HepG2 (cell line): Measurements from ENCODE around the gene NEK8. TPM values are rescaled to one million over a fixed set of nuclear protein-coding genes. Genes with fewer than 3 reads are reported as not detected.

ENCODE experiments used
- CERS6 ChIP-seq: sonication (generic); formaldehyde crosslinking; IDR thresholded peaks from 2 replicates; pipeline ENCODE4 v1.5.0; 2020; ENCODE audit warnings: missing genetic modification reagents
- DRAP1 ChIP-seq: IDR thresholded peaks from 2 replicates; pipeline ENCODE4 v1.6.1; 2016; ENCODE audit warnings: missing genetic modification reagents, missing compliant biosample characterization
- MLLT10 ChIP-seq: sonication (generic); formaldehyde crosslinking; IDR thresholded peaks from 2 replicates; pipeline ENCODE4 v1.4.0; 2020; ENCODE audit warnings: missing genetic modification reagents
- MTF1 ChIP-seq: sonication (generic); formaldehyde crosslinking; IDR thresholded peaks from 2 replicates; pipeline ENCODE4 v1.5.0; 2020; ENCODE audit warnings: missing genetic modification reagents
- NFRKB ChIP-seq: fragments of 450-650 bp; IDR thresholded peaks from 2 replicates; pipeline ENCODE4 v1.6.1; 2017
- RXRB ChIP-seq: IDR thresholded peaks from 2 replicates; pipeline ENCODE4 v1.6.1; 2016; ENCODE audit warnings: borderline replicate concordance, missing genetic modification reagents, missing compliant biosample characterization
- SNAPC5 ChIP-seq: sonication (generic); formaldehyde crosslinking; IDR thresholded peaks from 2 replicates; pipeline ENCODE4 v1.8.1; 2023; ENCODE audit warnings: mild to moderate bottlenecking, missing genetic modification reagents, borderline replicate concordance
- SRF ChIP-seq: IDR thresholded peaks from 2 replicates; pipeline ENCODE4 v1.6.1; 2011; ENCODE audit warnings: mild to moderate bottlenecking, low read depth, low read length, moderate library complexity
- TEF ChIP-seq: sonication (generic); formaldehyde crosslinking; IDR thresholded peaks from 2 replicates; pipeline ENCODE4 v1.5.0; 2020; ENCODE audit warnings: missing genetic modification reagents
- TGIF2 ChIP-seq: IDR thresholded peaks from 2 replicates; pipeline ENCODE4 v1.6.1; 2016; ENCODE audit warnings: control low read depth, missing compliant biosample characterization
- U2AF1 ChIP-seq: fragments of 200-400 bp; formaldehyde crosslinking; optimal IDR thresholded peaks from 2 replicates; pipeline ENCODE3; 2017; ENCODE audit warnings: mild to moderate bottlenecking, low read depth, low read length
- UBTF ChIP-seq: sonication (generic); formaldehyde crosslinking; IDR thresholded peaks from 2 replicates; pipeline ENCODE4 v1.4.0; 2020; ENCODE audit warnings: mild to moderate bottlenecking, missing genetic modification reagents
- ZBTB37 ChIP-seq: sonication (generic); formaldehyde crosslinking; IDR thresholded peaks from 2 replicates; pipeline ENCODE4 v1.4.0; 2020; ENCODE audit warnings: mild to moderate bottlenecking, missing genetic modification reagents
- ZBTB44 ChIP-seq: sonication (generic); formaldehyde crosslinking; IDR thresholded peaks from 2 replicates; pipeline ENCODE4 v1.4.0; 2020; ENCODE audit warnings: missing genetic modification reagents
- ZNF33B ChIP-seq: sonication (generic); formaldehyde crosslinking; IDR thresholded peaks from 2 replicates; pipeline ENCODE4 v1.5.1; 2020; ENCODE audit warnings: mild to moderate bottlenecking, missing genetic modification reagents
- ZNF350 ChIP-seq: sonication (generic); formaldehyde crosslinking; IDR thresholded peaks from 2 replicates; pipeline ENCODE4 v1.4.0; 2020; ENCODE audit warnings: mild to moderate bottlenecking, low read depth, missing genetic modification reagents, borderline replicate concordance
- ZNF513 ChIP-seq: sonication (generic); formaldehyde crosslinking; conservative IDR thresholded peaks from 2 replicates; pipeline ENCODE4 v1.5.0; 2020; ENCODE audit warnings: missing genetic modification reagents
- ZNF530 ChIP-seq: sonication (generic); formaldehyde crosslinking; IDR thresholded peaks from 2 replicates; pipeline ENCODE4 v1.5.0; 2020; ENCODE audit warnings: low read depth, mild to moderate bottlenecking, missing genetic modification reagents
- ZNF614 ChIP-seq: IDR thresholded peaks from 2 replicates; pipeline ENCODE4 v1.6.1; 2018; ENCODE audit warnings: missing biosample characterization, missing genetic modification reagents, inconsistent platforms, borderline replicate concordance
- polyA plus RNA-seq, 8 experiments: library from polyadenylated mRNA; depleted of rRNA in 3 of 8; stranded (reverse) in 7 of 8; unstranded in 1 of 8; fragments of >200 nt; fragmentation: Illumina TruSeq in 4 of 8; extraction: Trizol in 4 of 8; gene quantifications; 2 replicates each; pipeline versions ENCODE4 v1.2.1 to v1.2.3, GENCODE V29; 2011 to 2016; ENCODE audit warnings: low read depth in 4 of 8, missing spikeins in 1 of 8, mixed read lengths in 1 of 8; ENCODE audit not compliant: insufficient read depth in 1 of 8
- total RNA-seq, 5 experiments: library from RNA; depleted of rRNA; stranded (reverse); fragments of >200 nt; fragmentation: Illumina TruSeq; extraction: Trizol; gene quantifications; 2 replicates each; pipeline ENCODE4 v1.2.3, GENCODE V29; 2016; ENCODE audit warnings: low read depth in 1 of 5

Gene NEK8
- total and polyA plus RNA-seq, 2 of the 13 experiments (the other 11 are each of a cell fraction or from before 2014, with no cell fraction given) = 5.8 to 13.5 TPM

GRCh38 chr17:28725660-28726225, 2.8 kb upstream of the NEK8 start (continued):
- peak; percentile 85; the same call in 1 of the 2 replicates for TF ChIP-seq ZNF350 (CRISPR knock-in tag)
- no peak; the same call in 1 of the 2 replicates for TF ChIP-seq DRAP1 (CRISPR knock-in tag)
- no peak for TF ChIP-seq U2AF1
- TF ChIP-seq ZNF513 (CRISPR knock-in tag) = no peak
- TF ChIP-seq NFRKB = no peak
- TF ChIP-seq RXRB = peak; percentile 30
- TF ChIP-seq MLLT10 = no peak
- peak; percentile 72; the same call in 1 of the 2 replicates for TF ChIP-seq UBTF (CRISPR knock-in tag)
- peak; percentile 37; the same call in 1 of the 2 replicates for TF ChIP-seq MTF1 (CRISPR knock-in tag)
- no peak for TF ChIP-seq TEF (CRISPR knock-in tag)
- TF ChIP-seq TGIF2 = no peak
- peak; percentile 66 for TF ChIP-seq ZNF33B (CRISPR knock-in tag)
- TF ChIP-seq CERS6 (CRISPR knock-in tag) = no peak
- no peak for TF ChIP-seq ZNF614 (CRISPR knock-in tag)
- TF ChIP-seq ZNF530 = 0 out of 2 replicates have a peak, but pooled peaks have one; percentile 31
- TF ChIP-seq ZBTB37 = no peak
- TF ChIP-seq SNAPC5 (CRISPR knock-in tag) = no peak
- TF ChIP-seq SRF = no peak
- TF ChIP-seq ZBTB44 (CRISPR knock-in tag) = peak; percentile 83; the same call in 1 of the 2 replicates
